ENCODE measurements around the gene TBC1D22A. TPM values are rescaled to one million over a fixed set of nuclear protein-coding genes. Genes with fewer than 3 reads are reported as not detected.

Gene TBC1D22A, protein sequence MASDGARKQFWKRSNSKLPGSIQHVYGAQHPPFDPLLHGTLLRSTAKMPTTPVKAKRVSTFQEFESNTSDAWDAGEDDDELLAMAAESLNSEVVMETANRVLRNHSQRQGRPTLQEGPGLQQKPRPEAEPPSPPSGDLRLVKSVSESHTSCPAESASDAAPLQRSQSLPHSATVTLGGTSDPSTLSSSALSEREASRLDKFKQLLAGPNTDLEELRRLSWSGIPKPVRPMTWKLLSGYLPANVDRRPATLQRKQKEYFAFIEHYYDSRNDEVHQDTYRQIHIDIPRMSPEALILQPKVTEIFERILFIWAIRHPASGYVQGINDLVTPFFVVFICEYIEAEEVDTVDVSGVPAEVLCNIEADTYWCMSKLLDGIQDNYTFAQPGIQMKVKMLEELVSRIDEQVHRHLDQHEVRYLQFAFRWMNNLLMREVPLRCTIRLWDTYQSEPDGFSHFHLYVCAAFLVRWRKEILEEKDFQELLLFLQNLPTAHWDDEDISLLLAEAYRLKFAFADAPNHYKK
- total RNA-seq: 10 to 100 TPM; 16.2 to 22.2 (median 17.8) TPM

DNA sequence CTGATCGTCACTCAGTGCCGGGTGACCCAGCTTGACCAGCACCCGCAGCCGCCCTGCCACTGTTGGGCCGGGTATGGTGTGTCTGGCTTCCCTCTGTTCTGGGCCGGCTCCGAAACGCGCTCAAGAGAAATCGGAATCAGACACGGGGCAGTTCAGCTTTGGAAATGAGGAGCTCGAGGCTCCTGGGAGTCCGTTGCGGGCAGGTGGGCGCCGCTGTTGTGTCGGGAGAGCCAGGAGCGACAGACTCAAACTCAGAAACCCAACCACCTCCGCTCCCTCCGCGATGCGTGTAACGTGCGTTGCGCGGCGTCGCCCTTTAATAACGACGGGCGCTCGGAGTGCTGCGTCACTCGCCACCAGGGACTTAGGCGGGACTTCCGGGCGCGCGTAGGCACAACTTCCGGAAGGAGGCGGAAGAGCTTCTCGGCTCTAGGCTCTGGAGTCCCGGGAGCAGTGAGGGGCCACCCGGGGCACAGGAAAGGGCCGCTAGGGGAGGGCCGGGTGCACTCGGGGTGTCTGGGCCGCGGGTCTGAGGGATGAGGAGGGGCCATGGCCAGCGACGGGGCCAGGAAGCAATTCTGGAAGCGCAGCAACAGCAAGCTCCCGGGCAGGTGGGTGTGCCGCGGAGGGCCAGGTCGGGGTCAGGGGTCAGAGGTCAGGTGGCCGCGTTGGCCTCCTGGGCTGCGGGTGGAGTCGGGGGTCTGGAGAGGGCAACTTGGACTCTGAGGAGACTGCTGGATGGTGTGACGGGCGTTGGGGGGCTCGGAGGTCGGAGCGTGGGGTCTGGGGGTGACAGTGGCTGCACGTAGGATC is at the start of gene TBC1D22A:
Gene TBC1D22A (plus strand): TSS at position 413 of the 813 bp plus-strand sequence. CDS start 137 bp downstream, at position 550.
- ATAC-seq: peak; percentile 96
- H3K4me3 ChIP-seq: peak within 1 kb of the TSS; percentile 83
- no peaks in the 10 kb centered on the region for H3K9me3 ChIP-seq
- no peaks in the 10 kb centered on the region for H3K36me3 ChIP-seq
- no peaks in the 10 kb centered on the region for H3K27me3 ChIP-seq
- peak within 1 kb of the TSS; percentile 92 to 97 (median 94) for H3K27ac ChIP-seq
- peaks cover 0 to 58% (median 5%) of the 10 kb centered on the region in 3 donors for H3K4me1 ChIP-seq
- peak; percentile 100 for TF ChIP-seq POLR2AphosphoS5 (IDR thresholded peaks at IDR 0.05)
- TF ChIP-seq, protein P1, sequence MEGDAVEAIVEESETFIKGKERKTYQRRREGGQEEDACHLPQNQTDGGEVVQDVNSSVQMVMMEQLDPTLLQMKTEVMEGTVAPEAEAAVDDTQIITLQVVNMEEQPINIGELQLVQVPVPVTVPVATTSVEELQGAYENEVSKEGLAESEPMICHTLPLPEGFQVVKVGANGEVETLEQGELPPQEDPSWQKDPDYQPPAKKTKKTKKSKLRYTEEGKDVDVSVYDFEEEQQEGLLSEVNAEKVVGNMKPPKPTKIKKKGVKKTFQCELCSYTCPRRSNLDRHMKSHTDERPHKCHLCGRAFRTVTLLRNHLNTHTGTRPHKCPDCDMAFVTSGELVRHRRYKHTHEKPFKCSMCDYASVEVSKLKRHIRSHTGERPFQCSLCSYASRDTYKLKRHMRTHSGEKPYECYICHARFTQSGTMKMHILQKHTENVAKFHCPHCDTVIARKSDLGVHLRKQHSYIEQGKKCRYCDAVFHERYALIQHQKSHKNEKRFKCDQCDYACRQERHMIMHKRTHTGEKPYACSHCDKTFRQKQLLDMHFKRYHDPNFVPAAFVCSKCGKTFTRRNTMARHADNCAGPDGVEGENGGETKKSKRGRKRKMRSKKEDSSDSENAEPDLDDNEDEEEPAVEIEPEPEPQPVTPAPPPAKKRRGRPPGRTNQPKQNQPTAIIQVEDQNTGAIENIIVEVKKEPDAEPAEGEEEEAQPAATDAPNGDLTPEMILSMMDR (IDR thresholded peaks at IDR 0.05): peak in 3 of 4 experiments; percentile 21 to 37 (median 34)
- TF ChIP-seq EP300 (IDR thresholded peaks at IDR 0.05): no peak
- TF ChIP-seq POLR2A (IDR thresholded peaks at IDR 0.05): peak; percentile 97 to 98
- 0% methylated on average over 3 of the region's 66 CpGs; no CpG with 5 or more reads in 1 of the 2 donors for whole genome bisulfite sequencing, 2 donors (ENCODE audit: low coverage in 1 of 2)

- H3K4me3 ChIP-seq: no peak overlapping the region
- 36 to 42% methylated on average over 4 of the region's 4 CpGs for WGBS, 2 donors (ENCODE audit: low coverage in 1 of 2)
- peak; percentile 34 for ATAC-seq
- peaks cover 0 to 75% of the 10 kb centered on the region in 2 donors for H3K36me3 ChIP-seq
- H3K4me1 ChIP-seq: peaks cover 0 to 13% (median 6%) of the 10 kb centered on the region in 3 donors
- H3K9me3 ChIP-seq: no peaks in the 10 kb centered on the region
- H3K27me3 ChIP-seq: no peaks in the 10 kb centered on the region
- TF ChIP-seq, protein P1 (IDR thresholded peaks at IDR 0.05): no peak
- no peak for TF ChIP-seq EP300 (IDR thresholded peaks at IDR 0.05)
- no peak for TF ChIP-seq POLR2A (IDR thresholded peaks at IDR 0.05)
- TF ChIP-seq POLR2AphosphoS5 (IDR thresholded peaks at IDR 0.05): no peak
- peak overlapping the region in 1 of 4 donors; percentile 1 for H3K27ac ChIP-seq
These were observed 47.9 kb upstream of the TBC1D22A start for GRCh38 chr22:46714550-46714949.

GRCh38 chr22:46719921-46720320 is 42.5 kb upstream of the TBC1D22A start:
- peaks cover 0 to 2% (median 0%) of the 10 kb centered on the region in 3 donors for H3K4me1 ChIP-seq
- no peaks in the 10 kb centered on the region for H3K27me3 ChIP-seq
- TF ChIP-seq POLR2AphosphoS5 (IDR thresholded peaks at IDR 0.05): no peak
- no peak for ATAC-seq
- H3K4me3 ChIP-seq: no peak overlapping the region
- H3K9me3 ChIP-seq: no peaks in the 10 kb centered on the region
- WGBS, 2 donors (ENCODE audit: low coverage in 1 of 2): 97% methylated on average over 9 of the region's 11 CpGs; no CpG with 5 or more reads in 1 of the 2 donors
- H3K36me3 ChIP-seq: peaks cover 0 to 84% of the 10 kb centered on the region in 2 donors
- no peak overlapping the region for H3K27ac ChIP-seq

GRCh38 chr22:46721501-46722085 is 40.9 kb upstream of the TBC1D22A start:
- Histone ChIP-seq H3K27me3 (no peaks in the 10 kb centered on the region), H3K36me3 (peaks cover 0 to 82% of the 10 kb centered on the region in 2 donors), H3K4me1 (peaks cover 0 to 7% (median 0%) of the 10 kb centered on the region in 3 donors), H3K9me3 (no peaks in the 10 kb centered on the region), H3K27ac (no peak overlapping the region), H3K4me3 (no peak overlapping the region)
- TF ChIP-seq POLR2A (IDR thresholded peaks at IDR 0.05) (no peak), EP300 (IDR thresholded peaks at IDR 0.05) (no peak)
- WGBS, 2 donors (ENCODE audit: low coverage in 1 of 2): 71 to 90% methylated on average over 6 to 11 of the region's 16 CpGs
- no peak for ATAC-seq

GRCh38 chr22:46723882-46724281 is 38.6 kb upstream of the TBC1D22A start:
- TF ChIP-seq EP300 (IDR thresholded peaks at IDR 0.05): no peak
- no peak for TF ChIP-seq POLR2A (IDR thresholded peaks at IDR 0.05)
- no peak for TF ChIP-seq POLR2AphosphoS5 (IDR thresholded peaks at IDR 0.05)
- TF ChIP-seq, protein P1 (IDR thresholded peaks at IDR 0.05): no peak
- H3K9me3 ChIP-seq: no peaks in the 10 kb centered on the region

More at GRCh38 chr22:46723882-46724281, 38.6 kb upstream of the TBC1D22A start:
- ATAC-seq: no peak
- Histone ChIP-seq H3K4me3 (no peak overlapping the region), H3K27ac (no peak overlapping the region), H3K27me3 (no peaks in the 10 kb centered on the region), H3K4me1 (peaks cover 0 to 23% (median 6%) of the 10 kb centered on the region in 3 donors), H3K36me3 (peaks cover 0 to 75% of the 10 kb centered on the region in 2 donors)
- 70 to 93% methylated on average over 2 to 4 of the region's 9 CpGs for WGBS, 2 donors (ENCODE audit: low coverage in 1 of 2)

All from gastroesophageal sphincter (tissue), 4 donors.